CD14-positive monocyte (primary cell): ENCODE measurements around the gene CD200R1. TPM values are rescaled to one million over a fixed set of nuclear protein-coding genes. Genes with fewer than 3 reads are reported as not detected.

Source experiments
- DNase-seq, 3 donors: peaks; one replicate each; pipeline ENCODE4 v3.0.0-alpha.2; 2011 to 2022
- H2AFZ ChIP-seq: 2 replicates; pipeline ENCODE4 v1.6.0; 2012; ENCODE audit warnings: mild to moderate bottlenecking, low read depth, low read length, inconsistent platforms; ENCODE audit not compliant: insufficient read depth, poor library complexity, severe bottlenecking
- H3K27ac ChIP-seq, 2 donors: 1 replicate in 1 of 2; 2 replicates in 1 of 2; pipeline ENCODE4 v1.5.1; 2012 to 2013; ENCODE audit warnings: low read length in 2 of 2, control low read depth in 1 of 2, inconsistent platforms in 1 of 2, low read depth in 1 of 2, mild to moderate bottlenecking in 1 of 2
- H3K27me3 ChIP-seq, 2 donors: one replicate each; pipeline versions ENCODE4 v1.6.0 to v1.6.1; 2011 to 2013; ENCODE audit warnings: low read length in 2 of 2; ENCODE audit not compliant: control insufficient read depth in 2 of 2, insufficient read depth in 2 of 2
- H3K36me3 ChIP-seq, 2 donors: replicated peaks in 1 of 2; 1 replicate in 1 of 2; 2 replicates in 1 of 2; pipeline versions ENCODE4 v1.5.1 to v1.6.1; 2012 to 2013; ENCODE audit warnings: low read length in 2 of 2, control low read depth in 1 of 2, inconsistent platforms in 1 of 2, mild to moderate bottlenecking in 1 of 2; ENCODE audit not compliant: insufficient read depth in 2 of 2, control insufficient read depth in 1 of 2
- H3K4me1 ChIP-seq, 2 donors: 1 replicate in 1 of 2; 2 replicates in 1 of 2; pipeline versions ENCODE4 v1.5.1 to v1.6.1; 2012 to 2013; ENCODE audit warnings: low read length in 2 of 2, control low read depth in 1 of 2, inconsistent platforms in 1 of 2, mild to moderate bottlenecking in 1 of 2, moderate library complexity in 1 of 2; ENCODE audit not compliant: insufficient read depth in 2 of 2, control insufficient read depth in 1 of 2
- H3K4me2 ChIP-seq: replicated peaks from 2 replicates; pipeline ENCODE3; 2012; ENCODE audit warnings: low read length, moderate library complexity, mild to moderate bottlenecking; ENCODE audit not compliant: poor library complexity, severe bottlenecking; ENCODE audit errors: extremely low read depth
- H3K4me3 ChIP-seq, 3 experiments: fragments of 200-600 bp in 1 of 3; sonication (generic) in 1 of 3; replicated peaks in 1 of 3; 1 replicate in 2 of 3; 2 replicates in 1 of 3; pipeline ENCODE4 v1.5.1; 2011 to 2013; ENCODE audit warnings: low read length in 3 of 3, mild to moderate bottlenecking in 3 of 3, control low read depth in 2 of 3, low read depth in 2 of 3, inconsistent platforms in 1 of 3, moderate library complexity in 1 of 3
- H3K79me2 ChIP-seq: 2 replicates; pipeline ENCODE4 v1.6.0; 2012; ENCODE audit warnings: mild to moderate bottlenecking, control low read depth, inconsistent platforms, low read length, moderate library complexity; ENCODE audit not compliant: insufficient read depth
- H3K9ac ChIP-seq: 2 replicates; pipeline ENCODE4 v1.6.0; 2017; ENCODE audit warnings: low read length, mild to moderate bottlenecking; ENCODE audit not compliant: insufficient read depth, poor library complexity, severe bottlenecking
- H3K9me3 ChIP-seq, 2 donors: replicated peaks in 1 of 2; 1 replicate in 1 of 2; 2 replicates in 1 of 2; pipeline versions ENCODE4 v1.5.1 to v1.6.1; 2012 to 2013; ENCODE audit warnings: low read length in 2 of 2, control low read depth in 1 of 2; ENCODE audit not compliant: control insufficient read depth in 1 of 2, insufficient read depth in 1 of 2
- H4K20me1 ChIP-seq: 2 replicates; pipeline ENCODE4 v1.6.0; 2012; ENCODE audit warnings: mild to moderate bottlenecking, low read length, control low read depth, moderate library complexity; ENCODE audit not compliant: insufficient read depth
- H3K27ac Mint-ChIP-seq, 7 donors: one replicate each; pipeline ENCODE4 v1.8.0; 2020; ENCODE audit warnings: mild to moderate bottlenecking in 7 of 7, mixed read lengths in 7 of 7, moderate library complexity in 6 of 7, inconsistent platforms in 2 of 7
- H3K27me3 Mint-ChIP-seq, 3 donors: one replicate each; pipeline ENCODE4 v1.8.0; 2021 to 2022; ENCODE audit warnings: low read depth in 3 of 3, mild to moderate bottlenecking in 3 of 3, mixed read lengths in 3 of 3, moderate library complexity in 3 of 3, inconsistent platforms in 1 of 3
- H3K36me3 Mint-ChIP-seq, 2 donors: one replicate each; pipeline ENCODE4 v1.8.0; 2020; ENCODE audit warnings: mixed read lengths in 2 of 2, inconsistent platforms in 1 of 2, mild to moderate bottlenecking in 1 of 2
- H3K4me1 Mint-ChIP-seq: one replicate; pipeline ENCODE4 v1.8.0; 2020; ENCODE audit warnings: mild to moderate bottlenecking, mixed read lengths
- H3K4me3 Mint-ChIP-seq, 2 donors: one replicate each; pipeline ENCODE4 v1.8.0; 2020; ENCODE audit warnings: mild to moderate bottlenecking in 2 of 2, mixed read lengths in 2 of 2, moderate library complexity in 1 of 2
- H3K9me3 Mint-ChIP-seq, 7 donors: one replicate each; pipeline ENCODE4 v1.8.0; 2020 to 2022; ENCODE audit warnings: mixed read lengths in 7 of 7, mild to moderate bottlenecking in 6 of 7, moderate library complexity in 6 of 7, inconsistent platforms in 2 of 7
- WGBS: methylation state at CpG from one replicate; pipeline ENCODE4 v1.1.5; 2013; ENCODE audit warnings: missing lambda C conversion rate; ENCODE audit not compliant: insufficient coverage; 5-methylcytosine and 5-hydroxymethylcytosine counted together
- intact Hi-C, 2 donors: fragments of 100-400 bp; cut with micrococcal nuclease; formaldehyde crosslinking; loops; one replicate each; pipeline versions ENCODE4 v1.15.0 to v1.15.1; 2023
- polyA plus RNA-seq, 3 donors: library from polyadenylated mRNA; depleted of rRNA in 1 of 3; unstranded in 2 of 3; stranded (reverse) in 1 of 3; fragments of 300-500 nt in 2 of 3; fragments of >200 nt in 1 of 3; fragmentation: Illumina TruSeq in 2 of 3; gene quantifications; 1 replicate in 2 of 3; 2 replicates in 1 of 3; pipeline ENCODE4 v1.2.3, GENCODE V29; 2012 to 2021
- TF ChIP-seq, protein P1 (sequence below): fragments of 200-600 bp; IDR thresholded peaks from one replicate; pipeline ENCODE4 v1.8.0; 2022; ENCODE audit warnings: antibody characterized with exemption, mild to moderate bottlenecking

Gene CD200R1
- polyA plus RNA-seq, 3 donors = 1.5 to 9.0 (median 1.6) TPM

DNA sequence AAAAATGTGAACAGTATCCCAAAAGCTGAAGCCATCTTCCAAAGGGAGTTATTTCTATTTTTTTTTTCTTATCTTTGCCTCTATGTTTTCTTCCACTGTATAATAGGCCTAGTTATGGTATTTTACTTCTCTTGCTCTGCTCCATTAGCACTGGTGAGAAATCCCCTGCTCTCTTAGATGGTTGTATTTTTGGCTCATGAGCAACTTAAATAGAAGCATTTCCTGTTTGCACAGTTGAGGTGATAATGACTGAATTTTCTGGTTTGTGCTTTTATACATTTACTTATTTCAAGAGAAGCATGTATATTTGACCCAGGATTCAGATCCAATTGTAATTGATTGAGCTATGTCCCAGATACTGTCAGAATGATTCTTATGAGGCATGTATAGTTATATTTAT lies 66.7 kb downstream of the CD200R1 start:
- DNase-seq = no peak

DNA sequence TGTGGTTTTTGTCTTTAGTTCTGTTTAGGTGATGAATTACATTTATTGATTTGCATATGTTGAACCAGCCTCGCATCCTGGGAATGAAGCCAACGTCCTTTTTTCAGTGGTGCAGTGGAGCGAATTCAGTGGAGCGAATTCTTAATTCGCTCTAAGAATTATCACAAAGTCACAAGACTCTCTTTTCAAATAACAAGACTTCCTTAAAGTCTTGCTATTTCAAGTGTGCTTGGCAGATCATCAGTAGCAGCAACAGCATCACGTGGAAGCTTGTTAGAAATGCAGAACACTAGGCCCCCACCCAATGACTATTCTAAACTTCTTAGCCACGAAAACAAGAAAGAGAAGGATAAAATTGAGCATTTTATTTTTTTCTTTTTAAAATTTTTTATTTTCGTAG lies 70.1 kb downstream of the CD200R1 start:
- no peaks in the 10 kb centered on the region for H3K36me3 ChIP-seq
- no peak overlapping the region for H3K4me3 ChIP-seq
- H3K4me1 ChIP-seq = no peaks in the 10 kb centered on the region
- H3K9me3 ChIP-seq = peaks cover 0 to 4% of the 10 kb centered on the region in 2 donors
- 73% methylated on average over 3 of the region's 8 CpGs for WGBS
- no peaks in the 10 kb centered on the region for H3K36me3 Mint-ChIP-seq
- no peaks in the 10 kb centered on the region for H3K4me1 Mint-ChIP-seq
- DNase-seq = no peak
- H3K27ac ChIP-seq = no peak overlapping the region
- H3K27me3 ChIP-seq = no peaks in the 10 kb centered on the region
- H3K79me2 ChIP-seq = no peaks in the 10 kb centered on the region
- H2AFZ ChIP-seq = no peak overlapping the region
- H3K9ac ChIP-seq = no peak overlapping the region
- intact Hi-C loops = no loop called here
- no peaks in the 10 kb centered on the region for H4K20me1 ChIP-seq
- TF ChIP-seq, protein P1, sequence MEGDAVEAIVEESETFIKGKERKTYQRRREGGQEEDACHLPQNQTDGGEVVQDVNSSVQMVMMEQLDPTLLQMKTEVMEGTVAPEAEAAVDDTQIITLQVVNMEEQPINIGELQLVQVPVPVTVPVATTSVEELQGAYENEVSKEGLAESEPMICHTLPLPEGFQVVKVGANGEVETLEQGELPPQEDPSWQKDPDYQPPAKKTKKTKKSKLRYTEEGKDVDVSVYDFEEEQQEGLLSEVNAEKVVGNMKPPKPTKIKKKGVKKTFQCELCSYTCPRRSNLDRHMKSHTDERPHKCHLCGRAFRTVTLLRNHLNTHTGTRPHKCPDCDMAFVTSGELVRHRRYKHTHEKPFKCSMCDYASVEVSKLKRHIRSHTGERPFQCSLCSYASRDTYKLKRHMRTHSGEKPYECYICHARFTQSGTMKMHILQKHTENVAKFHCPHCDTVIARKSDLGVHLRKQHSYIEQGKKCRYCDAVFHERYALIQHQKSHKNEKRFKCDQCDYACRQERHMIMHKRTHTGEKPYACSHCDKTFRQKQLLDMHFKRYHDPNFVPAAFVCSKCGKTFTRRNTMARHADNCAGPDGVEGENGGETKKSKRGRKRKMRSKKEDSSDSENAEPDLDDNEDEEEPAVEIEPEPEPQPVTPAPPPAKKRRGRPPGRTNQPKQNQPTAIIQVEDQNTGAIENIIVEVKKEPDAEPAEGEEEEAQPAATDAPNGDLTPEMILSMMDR = no peak
- no peak overlapping the region for H3K4me2 ChIP-seq
- H3K4me3 Mint-ChIP-seq = no peak overlapping the region
- H3K9me3 Mint-ChIP-seq = peaks cover 0 to 12% (median 5%) of the 10 kb centered on the region in 7 donors
- peak overlapping the region in 1 of 7 donors; percentile 25 for H3K27ac Mint-ChIP-seq
- peaks cover 0 to 7% (median 1%) of the 10 kb centered on the region in 3 donors for H3K27me3 Mint-ChIP-seq

More for the DNA sequence above, 66.7 kb downstream of the CD200R1 start:
- Mint-ChIP-seq H3K4me3 (no peak overlapping the region), H3K36me3 (no peaks in the 10 kb centered on the region), H3K27me3 (peaks cover 0 to 3% (median 1%) of the 10 kb centered on the region in 3 donors), H3K4me1 (no peaks in the 10 kb centered on the region), H3K27ac (no peak overlapping the region), H3K9me3 (peaks cover 0 to 15% (median 9%) of the 10 kb centered on the region in 7 donors)
- no peak overlapping the region for H3K4me3 ChIP-seq
- H3K9me3 ChIP-seq = no peaks in the 10 kb centered on the region
- H3K36me3 ChIP-seq = no peaks in the 10 kb centered on the region
- H4K20me1 ChIP-seq = no peaks in the 10 kb centered on the region
- no peak overlapping the region for H3K9ac ChIP-seq
- intact Hi-C loops = no loop called here
- TF ChIP-seq, protein P1 = no peak
- no peaks in the 10 kb centered on the region for H3K27me3 ChIP-seq
- H2AFZ ChIP-seq = no peak overlapping the region
- no peak overlapping the region for H3K4me2 ChIP-seq
- no peak overlapping the region for H3K27ac ChIP-seq
- H3K4me1 ChIP-seq = no peaks in the 10 kb centered on the region
- H3K79me2 ChIP-seq = no peaks in the 10 kb centered on the region
